Activated T-cell treated with anti-CD3 and anti-CD28 coated beads for 4 hours (primary cell): ENCODE results near the gene MEMO1.
"Not testable (repeated sequence)": the region's sequence is repeated elsewhere in the genome, so short reads cannot be mapped to it uniquely, and the experiment has no call there.

ENCODE experiments used
- DNase-seq: peaks from one replicate; pipeline ENCODE4 v3.0.0-alpha.2; 2020

Gene MEMO1

GRCh38 chr2:32010670-32011484 lies at the start of gene MEMO1:
MEMO1 (minus strand) TSS chr2:32011008; CDS start chr2:32010247, 761 bp downstream.
- DNase-seq: peak; percentile 83

GRCh38 chr2:32060266-32060665 lies 49.5 kb upstream of the MEMO1 start:
- DNase-seq: no peak

- no peak for DNase-seq
These were observed 47.3 kb upstream of the MEMO1 start for GRCh38 chr2:32058130-32058529.

GRCh38 chr2:32054583-32054982 lies 43.8 kb upstream of the MEMO1 start:
- DNase-seq: not testable (repeated sequence)

GRCh38 chr2:32051836-32052439 lies 41.1 kb upstream of the MEMO1 start:
- DNase-seq: no peak

GRCh38 chr2:32043561-32043960 lies 32.8 kb upstream of the MEMO1 start:
- DNase-seq: no peak

GRCh38 chr2:32039447-32040219 lies 28.8 kb upstream of the MEMO1 start, which contains the start of gene DPY30:
DPY30 (minus strand) TSS chr2:32039805; CDS start chr2:32039456, 349 bp downstream.
- peak; percentile 84 for DNase-seq

- DNase-seq: not testable (repeated sequence)
These were observed 23.5 kb upstream of the MEMO1 start for GRCh38 chr2:32034198-32034887.

- not testable (repeated sequence) for DNase-seq
These were observed 8.1 kb upstream of the MEMO1 start for GRCh38 chr2:32018789-32019482.

GRCh38 chr2:32012872-32013271 lies 2.1 kb upstream of the MEMO1 start:
- no peak for DNase-seq

- no peak for DNase-seq
These were observed 715 bp upstream of the MEMO1 start for GRCh38 chr2:32011485-32011960.

GRCh38 chr2:32010280-32010669 lies 533 bp downstream of the MEMO1 start:
- peak; percentile 32 for DNase-seq

- peak; percentile 20 for DNase-seq
These were observed 1.1 kb downstream of the MEMO1 start for GRCh38 chr2:32009516-32010256.

- DNase-seq: no peak
These were observed 1.8 kb downstream of the MEMO1 start for GRCh38 chr2:32008805-32009515.

GRCh38 chr2:32007121-32007391 lies 3.8 kb downstream of the MEMO1 start:
- DNase-seq: no peak

- DNase-seq: no peak
These were observed 5.3 kb downstream of the MEMO1 start for GRCh38 chr2:32005371-32005976.

GRCh38 chr2:32003791-32004190 lies 7.0 kb downstream of the MEMO1 start:
- no peak for DNase-seq

- DNase-seq: no peak
These were observed 8.4 kb downstream of the MEMO1 start for GRCh38 chr2:32002406-32002805.

- DNase-seq: no peak
These were observed 11.4 kb downstream of the MEMO1 start for GRCh38 chr2:31999438-31999837.

- no peak for DNase-seq
These were observed 12.0 kb downstream of the MEMO1 start for GRCh38 chr2:31998731-31999383.
